Epithelial cell of proximal tubule (primary cell): ENCODE data around the gene NOTUM. TPM values are rescaled to one million over a fixed set of nuclear protein-coding genes. Genes with fewer than 3 reads are reported as not detected.
A peak's percentile ranks its signal among the peaks of the same experiment; 100 is the strongest.

ENCODE experiments used
- DNase-seq: peaks from one replicate; pipeline ENCODE4 v3.0.0-alpha.2; 2011; ENCODE audit warnings: low read depth
- H3K4me3 ChIP-seq: 2 replicates; pipeline ENCODE4 v1.5.1; 2011; ENCODE audit warnings: low read depth, mild to moderate bottlenecking, low read length
- total RNA-seq: library from RNA; depleted of rRNA; stranded (reverse); fragments of >200 nt; gene quantifications from 2 replicates; pipeline ENCODE4 v1.2.3, GENCODE V29; 2015
- TF ChIP-seq, protein P1 (sequence below): conservative IDR thresholded peaks from 2 replicates; pipeline ENCODE4 v1.5.1; 2012; ENCODE audit warnings: low read depth, mild to moderate bottlenecking, low read length

The NOTUM gene
- total RNA-seq, 1 donor from 2014 or later: not detected

DNA sequence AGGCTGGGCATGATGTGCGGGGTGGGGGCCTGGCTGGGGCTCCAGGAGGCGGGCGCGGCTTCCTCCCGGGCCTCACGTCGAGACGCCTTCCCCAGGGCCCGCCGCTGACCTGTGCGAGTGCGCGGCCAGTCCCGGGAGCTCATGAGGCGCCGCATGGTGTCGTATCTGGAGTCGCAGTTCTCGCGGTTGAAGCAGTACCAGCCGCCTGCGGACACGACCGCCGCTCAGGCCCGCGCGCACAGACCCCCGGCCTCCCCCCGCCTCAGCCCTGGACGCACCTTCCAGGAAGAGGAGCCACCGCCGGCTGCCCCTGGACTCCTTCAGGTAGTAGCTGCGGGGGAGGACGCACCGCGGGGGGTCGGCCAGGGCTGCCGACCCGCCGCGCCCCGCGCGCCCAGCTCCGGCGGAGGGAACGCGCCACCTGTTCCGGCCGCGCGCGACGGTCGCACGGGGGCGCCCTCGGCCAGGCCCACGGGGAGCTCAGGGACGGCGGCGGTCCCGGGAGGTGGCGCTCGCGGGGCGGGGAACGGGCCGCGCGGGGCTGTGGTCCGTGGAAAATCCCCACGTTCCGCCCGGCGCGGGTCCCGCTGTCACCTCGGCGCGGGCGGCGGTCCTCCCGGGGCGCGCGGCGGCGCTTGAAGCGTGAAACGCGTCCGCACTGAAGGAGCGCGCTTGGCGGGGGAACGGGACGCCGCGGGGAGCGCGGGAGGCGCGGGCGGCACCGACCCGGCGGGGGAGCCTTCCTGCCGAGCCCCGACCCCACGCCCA is 1.4 kb downstream of the NOTUM start:
- no peak overlapping the region for H3K4me3 ChIP-seq
- TF ChIP-seq, protein P1, sequence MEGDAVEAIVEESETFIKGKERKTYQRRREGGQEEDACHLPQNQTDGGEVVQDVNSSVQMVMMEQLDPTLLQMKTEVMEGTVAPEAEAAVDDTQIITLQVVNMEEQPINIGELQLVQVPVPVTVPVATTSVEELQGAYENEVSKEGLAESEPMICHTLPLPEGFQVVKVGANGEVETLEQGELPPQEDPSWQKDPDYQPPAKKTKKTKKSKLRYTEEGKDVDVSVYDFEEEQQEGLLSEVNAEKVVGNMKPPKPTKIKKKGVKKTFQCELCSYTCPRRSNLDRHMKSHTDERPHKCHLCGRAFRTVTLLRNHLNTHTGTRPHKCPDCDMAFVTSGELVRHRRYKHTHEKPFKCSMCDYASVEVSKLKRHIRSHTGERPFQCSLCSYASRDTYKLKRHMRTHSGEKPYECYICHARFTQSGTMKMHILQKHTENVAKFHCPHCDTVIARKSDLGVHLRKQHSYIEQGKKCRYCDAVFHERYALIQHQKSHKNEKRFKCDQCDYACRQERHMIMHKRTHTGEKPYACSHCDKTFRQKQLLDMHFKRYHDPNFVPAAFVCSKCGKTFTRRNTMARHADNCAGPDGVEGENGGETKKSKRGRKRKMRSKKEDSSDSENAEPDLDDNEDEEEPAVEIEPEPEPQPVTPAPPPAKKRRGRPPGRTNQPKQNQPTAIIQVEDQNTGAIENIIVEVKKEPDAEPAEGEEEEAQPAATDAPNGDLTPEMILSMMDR: peak; percentile 62
- no peak for DNase-seq

DNA sequence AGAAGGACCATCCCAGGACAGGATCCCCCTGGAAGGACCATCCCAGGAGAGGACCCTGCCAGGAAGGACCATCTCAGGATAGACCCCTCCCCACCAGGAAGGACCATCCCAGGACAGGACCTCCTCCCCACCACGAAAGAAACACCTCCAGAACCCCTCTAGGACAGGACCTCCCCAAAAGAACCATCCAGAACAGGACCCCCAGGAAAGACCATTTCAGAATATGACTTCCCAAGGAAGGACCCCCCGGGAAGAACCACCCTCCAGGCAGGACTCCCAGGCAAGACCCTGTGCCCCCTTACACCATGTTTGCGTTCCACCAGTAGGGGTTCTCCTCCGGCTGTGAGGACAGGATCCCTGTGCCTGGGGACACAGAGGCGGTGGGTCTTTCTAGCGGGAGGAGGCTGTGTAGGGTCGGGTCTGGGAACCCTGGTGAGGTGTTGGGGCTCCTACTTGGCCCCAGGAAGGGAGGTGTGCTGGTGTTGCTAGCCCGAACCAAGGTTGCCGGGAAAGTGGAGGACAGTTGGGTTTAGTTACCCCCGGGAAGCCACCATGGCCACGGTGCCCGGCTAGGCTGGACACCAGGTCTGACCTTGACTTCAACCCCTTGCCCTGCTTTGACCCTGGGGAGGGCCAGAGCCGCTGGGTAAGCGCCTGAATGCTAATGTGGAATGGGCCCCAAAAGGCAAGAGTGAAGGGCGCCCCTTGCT is 2.2 kb downstream of the NOTUM start:
- H3K4me3 ChIP-seq: no peak overlapping the region
- TF ChIP-seq, protein P1: no peak
- DNase-seq: no peak

DNA sequence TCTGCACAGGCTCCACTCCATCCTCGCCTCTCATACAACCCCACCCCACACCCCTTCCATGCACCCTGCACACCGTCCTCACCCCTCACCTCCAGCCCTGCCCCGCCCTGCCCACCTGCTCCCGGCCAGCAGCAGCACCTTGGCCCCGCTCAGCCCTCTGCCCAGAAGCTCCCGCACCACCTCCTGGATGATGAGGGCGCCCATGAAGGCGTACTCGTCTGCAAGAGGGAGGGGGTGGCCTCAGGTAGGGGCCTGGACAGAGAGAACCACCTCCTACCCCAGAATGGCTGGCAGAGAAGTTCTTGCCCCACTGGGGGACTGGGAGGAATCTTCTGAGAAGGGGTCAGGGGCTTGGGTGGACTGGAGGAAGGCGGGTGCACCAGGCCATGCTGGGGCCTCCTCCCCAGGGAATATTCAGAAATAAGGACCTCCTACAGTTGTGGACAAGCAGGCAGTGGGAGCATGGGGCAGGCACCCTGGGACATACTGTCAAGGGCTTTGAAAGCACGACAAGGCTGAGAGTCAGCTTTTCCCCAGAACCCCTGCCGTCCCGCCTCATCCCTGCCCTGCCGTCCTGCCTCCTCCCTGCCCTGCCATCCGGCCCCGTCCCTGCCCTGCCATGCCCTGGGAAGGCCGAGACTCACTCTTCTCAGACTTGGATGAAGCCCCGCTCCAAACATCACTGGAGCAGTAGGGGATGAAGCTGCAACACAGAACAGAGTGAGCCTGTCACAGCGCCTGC is 3.1 kb downstream of the NOTUM start:
- no peak overlapping the region for H3K4me3 ChIP-seq
- DNase-seq: no peak
- TF ChIP-seq, protein P1: no peak

DNA sequence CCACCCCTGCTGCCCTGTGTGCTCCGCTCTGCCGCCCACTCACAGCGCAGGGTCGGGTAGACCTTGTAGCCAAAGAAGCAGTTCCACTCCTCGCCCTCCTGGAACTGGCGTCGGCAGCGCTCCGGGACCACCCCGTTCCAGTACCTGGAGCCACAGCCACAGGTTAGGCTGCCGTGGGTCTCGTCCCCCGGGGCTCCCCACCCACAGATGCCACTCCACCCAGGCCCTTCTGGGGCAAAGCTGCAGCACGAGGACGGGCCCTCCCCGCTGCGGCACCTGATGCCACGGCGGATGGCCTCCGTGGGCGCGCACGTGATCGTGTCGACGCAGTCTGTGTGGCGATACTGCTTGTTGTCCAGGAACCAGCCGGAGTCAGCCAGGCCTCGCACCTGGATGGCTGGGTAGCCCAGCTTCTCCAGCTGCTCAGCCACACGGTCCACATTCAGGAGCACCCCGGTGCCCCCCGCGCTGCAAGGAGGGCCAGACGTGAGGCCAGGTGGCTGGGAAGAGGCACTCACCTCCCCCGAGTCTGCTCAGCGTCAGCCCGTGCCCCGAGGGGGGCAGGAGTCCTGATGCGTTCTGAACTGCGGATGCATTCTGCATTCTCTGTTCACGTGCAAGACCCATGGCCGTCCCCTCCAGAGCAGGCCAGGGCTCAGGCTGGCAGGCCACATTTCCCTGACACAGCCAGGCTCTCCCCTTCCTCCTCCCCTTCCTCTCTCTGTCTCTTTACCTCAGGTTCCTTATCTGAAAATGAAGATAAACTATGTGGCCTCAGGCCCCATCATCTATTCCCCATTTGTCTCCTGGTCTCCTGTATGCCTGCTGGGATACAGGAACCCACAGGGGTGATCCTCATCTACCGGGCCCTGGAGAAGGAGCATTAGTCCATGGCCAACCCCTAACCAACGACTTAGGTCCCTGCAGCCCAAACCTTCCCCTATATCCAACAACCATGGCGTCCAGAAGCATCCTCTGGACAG is 4.1 kb downstream of the NOTUM start:
- no peak overlapping the region for H3K4me3 ChIP-seq
- TF ChIP-seq, protein P1: no peak
- no peak for DNase-seq

DNA sequence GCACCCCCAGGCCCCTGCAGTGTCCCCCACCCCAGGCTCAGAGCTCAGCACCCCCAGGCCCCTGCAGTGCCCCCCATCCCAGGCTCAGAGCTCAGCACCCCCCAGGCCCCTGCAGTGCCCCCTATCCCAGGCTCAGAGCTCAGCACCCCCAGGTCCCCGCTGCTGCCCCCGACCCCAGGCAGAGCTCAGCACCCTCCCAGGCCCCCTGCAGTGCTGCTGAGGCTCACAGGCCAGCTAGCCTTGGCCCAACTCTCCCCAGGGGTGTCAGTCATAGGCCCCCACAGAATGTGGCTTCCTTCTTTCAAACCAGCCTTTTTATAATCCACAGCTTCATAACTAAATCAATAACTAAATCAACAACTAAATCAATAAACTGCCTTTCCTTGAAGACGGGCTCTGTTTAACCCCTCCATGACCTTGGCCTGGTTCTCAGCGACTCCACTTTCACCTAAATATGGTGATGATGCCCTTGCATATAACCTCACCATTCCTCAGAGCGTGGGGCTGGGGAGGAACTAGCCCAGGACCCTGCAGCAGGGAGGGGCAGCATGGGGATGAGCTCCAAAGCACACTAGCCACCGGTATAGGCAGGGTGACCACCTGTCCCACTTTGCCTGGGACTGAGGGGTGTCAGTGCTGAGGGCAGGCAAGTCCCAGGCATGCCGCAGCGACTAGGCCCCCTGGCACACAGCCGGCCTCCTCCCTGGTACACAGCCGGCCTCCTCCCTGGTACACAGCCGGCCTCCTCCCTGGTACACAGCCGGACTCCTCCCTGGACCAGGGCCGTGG is 5.0 kb downstream of the NOTUM start:
- TF ChIP-seq, protein P1: no peak
- DNase-seq: no peak

More for the DNA sequence above, 5.0 kb downstream of the NOTUM start:
- no peak overlapping the region for H3K4me3 ChIP-seq
